ENCODE data around the gene SLAMF6. TPM values are rescaled to one million over a fixed set of nuclear protein-coding genes. Genes with fewer than 3 reads are reported as not detected.

SLAMF6 gene
- total and polyA plus RNA-seq, 10 of the 15 experiments (the other 5 are each of a cell fraction or from before 2014, with no cell fraction given), result 20.5 to 89.6 (median 36.5) TPM

GRCh38 chr1:160541622-160542302, 18.7 kb upstream of the SLAMF6 start:
- no peak overlapping the region for H3K9ac ChIP-seq (ENCODE audit: control insufficient read depth, insufficient read depth, low read length)
- H2AFZ ChIP-seq (ENCODE audit: control insufficient read depth, low read depth, low read length), result no peak overlapping the region
- SMC1A ChIA-PET (ENCODE audit: uncharacterized antibody, unreplicated experiment), result interaction anchor here (0.6 to 23.5 kb wide), 17 partner anchors 7 to 267 kb away, joined by 3 to 735 read pairs (median 4); partner anchors contain the start of genes CD84 and SLAMF6
- in situ Hi-C loops (cut with MboI), result no loop called here
- H4K20me1 ChIP-seq (ENCODE audit: control insufficient read depth, insufficient read depth), result no peaks in the 10 kb centered on the region
- FAIRE-seq (no peak), DNase-seq (ENCODE audit: low read depth, low spot score) (no peak), ATAC-seq (no peak)
- no peak overlapping the region for H3K4me3 ChIP-seq
- no peak for TF ChIP-seq ATF3 (IDR thresholded peaks at IDR 0.05; ENCODE audit: borderline replicate concordance, extremely low read depth, low read depth, low read length)
- WGBS (ENCODE audit: insufficient coverage, insufficient replicate concordance, low lambda C conversion rate, missing lambda C conversion rate), result 96% methylated on average over 1 of the region's 1 CpG
- POLR2A ChIA-PET, result interaction anchor here (1.3 to 3.8 kb wide), 7 partner anchors 8 to 111 kb away, joined by 3 to 34 read pairs (median 12); partner anchors contain the start of gene SLAMF6
- no peaks in the 10 kb centered on the region; the same call in 1 of the 3 replicates for H3K9me3 ChIP-seq (replicated peaks; ENCODE audit: control insufficient read depth, insufficient read depth, low read length)
- no peak overlapping the region for H3K27ac ChIP-seq (ENCODE audit: control insufficient read depth, insufficient read depth)
- no peak overlapping the region for H3K4me2 ChIP-seq (ENCODE audit: control insufficient read depth, insufficient read depth)
- intact Hi-C loops (cut with micrococcal nuclease; ENCODE audit: unreplicated experiment), result no loop called here
- CTCF ChIA-PET, result interaction anchor here (1.0 to 19.8 kb wide), 9 partner anchors 13 to 111 kb away, joined by 3 to 355 read pairs (median 8); partner anchors contain the start of gene SLAMF6
- BruUV-seq (replicated peaks), result no TSS peak
- peaks cover 0 to 2% of the 10 kb centered on the region in 2 experiments; a peak in 1 of 4 replicates for H3K36me3 ChIP-seq (ENCODE audit: control insufficient read depth in 2 of 2, insufficient read depth in 2 of 2, low read length in 1 of 2)
- RAD21 ChIA-PET (ENCODE audit: unreplicated experiment), result interaction anchor here (0.6 to 6.6 kb wide), 14 partner anchors 8 to 166 kb away, joined by 3 to 76 read pairs (median 10); partner anchors contain the start of gene SLAMF6
- H3K4me1 ChIP-seq (ENCODE audit: control insufficient read depth, insufficient read depth, low read length), result peaks cover 28% of the 10 kb centered on the region
- no peaks in the 10 kb centered on the region for H3K79me2 ChIP-seq (ENCODE audit: control insufficient read depth, insufficient read depth, low read length)
- H3K27me3 ChIP-seq (replicated peaks in 1 of 2; ENCODE audit: control insufficient read depth in 2 of 2, insufficient read depth in 2 of 2, low read length in 1 of 2), result no peaks in the 10 kb centered on the region

GRCh38 chr1:160540859-160541233, 17.8 kb upstream of the SLAMF6 start:
- Histone ChIP-seq H3K27ac (ENCODE audit: control insufficient read depth, insufficient read depth) (peak overlapping the region; percentile 92), H4K20me1 (ENCODE audit: control insufficient read depth, insufficient read depth) (no peaks in the 10 kb centered on the region), H3K79me2 (ENCODE audit: control insufficient read depth, insufficient read depth, low read length) (no peaks in the 10 kb centered on the region), H3K4me3 (peak overlapping the region; percentile 38; the same call in 1 of the 2 replicates), H3K4me2 (ENCODE audit: control insufficient read depth, insufficient read depth) (peak overlapping the region; percentile 73), H3K36me3 (ENCODE audit: control insufficient read depth in 2 of 2, insufficient read depth in 2 of 2, low read length in 1 of 2) (no peaks in the 10 kb centered on the region), H3K9ac (ENCODE audit: control insufficient read depth, insufficient read depth, low read length) (peak overlapping the region; percentile 71), H3K9me3 (replicated peaks; ENCODE audit: control insufficient read depth, insufficient read depth, low read length) (no peaks in the 10 kb centered on the region; the same call in 1 of the 3 replicates), H3K4me1 (ENCODE audit: control insufficient read depth, insufficient read depth, low read length) (peaks cover 23% of the 10 kb centered on the region), H2AFZ (ENCODE audit: control insufficient read depth, low read depth, low read length) (peak overlapping the region; percentile 71), H3K27me3 (replicated peaks in 1 of 2; ENCODE audit: control insufficient read depth in 2 of 2, insufficient read depth in 2 of 2, low read length in 1 of 2) (no peaks in the 10 kb centered on the region)
- RAD21 ChIA-PET (ENCODE audit: unreplicated experiment), result interaction anchor here (0.7 to 6.6 kb wide), 24 partner anchors 9 to 235 kb away, joined by 3 to 76 read pairs (median 7); partner anchors contain the start of gene SLAMF6
- no peak for DNase-seq (ENCODE audit: low read depth, low spot score)
- intact Hi-C loops (cut with micrococcal nuclease; ENCODE audit: unreplicated experiment) (no loop called here), in situ Hi-C loops (cut with MboI) (no loop called here)
- no peak for ATAC-seq
- no TSS peak for BruUV-seq (replicated peaks)
- SMC1A ChIA-PET (ENCODE audit: uncharacterized antibody, unreplicated experiment), result interaction anchor here (0.6 to 23.5 kb wide), 26 partner anchors 8 to 412 kb away, joined by 3 to 735 read pairs (median 4); partner anchors contain the start of genes CD84 and SLAMF6
- POLR2A ChIA-PET, result interaction anchor here (0.8 to 3.8 kb wide), 16 partner anchors 9 to 110 kb away, joined by 3 to 34 read pairs (median 6); partner anchors contain the start of gene SLAMF6
- FAIRE-seq, result no peak
- CTCF ChIA-PET, result interaction anchor here (0.9 to 19.8 kb wide), 19 partner anchors 8 to 449 kb away, joined by 3 to 355 read pairs (median 4); partner anchors contain the start of genes CD84 and SLAMF6
- no peak for TF ChIP-seq ATF7 (IDR thresholded peaks at IDR 0.05; ENCODE audit: low read depth)
- no peak for TF ChIP-seq SIN3A (IDR thresholded peaks at IDR 0.05; ENCODE audit: low read depth, low read length)
- TF ChIP-seq E2F8 (IDR thresholded peaks at IDR 0.05; ENCODE audit: low read depth, partially characterized antibody), result no peak
- TF ChIP-seq MTA3 (IDR thresholded peaks at IDR 0.05; ENCODE audit: borderline replicate concordance, low read length), result no peak
- no peak for TF ChIP-seq CEBPB (IDR thresholded peaks at IDR 0.05; ENCODE audit: borderline replicate concordance in 1 of 2, low read depth in 2 of 2, low read length in 2 of 2)
- TF ChIP-seq RELA (IDR thresholded peaks at IDR 0.05; ENCODE audit: borderline replicate concordance, partially characterized antibody), result no peak
